A673 (cell line): ENCODE data around the gene CCL16.

Experiments
- CTCF ChIP-seq: fragments of 300-800, 200-600 bp; sonication (generic); conservative IDR thresholded peaks from 2 replicates; pipeline ENCODE4 v1.5.1; 2017; ENCODE audit warnings: low read depth, mild to moderate bottlenecking, antibody characterized with exemption, low read length, moderate library complexity, mixed read lengths
- EZH2 ChIP-seq: fragments of 200-600 bp; sonication (generic); IDR thresholded peaks from 2 replicates; pipeline ENCODE4 v1.6.1; 2017; ENCODE audit warnings: borderline replicate concordance, low read depth, mild to moderate bottlenecking, mixed read lengths, antibody characterized with exemption, low read length; ENCODE audit not compliant: poor library complexity, severe bottlenecking

- no peak for TF ChIP-seq CTCF
- TF ChIP-seq EZH2, result no peak
Observed at GRCh38 chr17:35968520-35969054, 12.7 kb downstream of the CCL16 start.
